IMR-90 (cell line): ENCODE data around the gene CLTRN.

ENCODE experiments used
- CTCF ChIP-seq: conservative IDR thresholded peaks from 2 replicates; pipeline ENCODE4 v1.5.1; 2012; ENCODE audit warnings: mild to moderate bottlenecking, low read depth, low read length, improper control_type of control experiment
- RCOR1 ChIP-seq: IDR thresholded peaks from 2 replicates; pipeline ENCODE4 v1.6.1; 2012; ENCODE audit warnings: mild to moderate bottlenecking, low read length, improper control_type of control experiment; ENCODE audit not compliant: insufficient replicate concordance

GRCh38 chrX:15678339-15678738, 13.7 kb upstream of the CLTRN start:
- TF ChIP-seq CTCF (no peak), RCOR1 (no peak)
